Measurements from ENCODE around the gene ME3. TPM values are rescaled to one million over a fixed set of nuclear protein-coding genes. Genes with fewer than 3 reads are reported as not detected.

The ME3 gene
- polyA plus RNA-seq, 10 donors, result 6.5 to 10.3 (median 8.4) TPM

- DNase-seq, result no peak
Measured at GRCh38 chr11:86490582-86490981, 181.8 kb downstream of the ME3 start.

GRCh38 chr11:86489442-86489841 is 183.0 kb downstream of the ME3 start:
- DNase-seq, result no peak

GRCh38 chr11:86488553-86488952 is 183.9 kb downstream of the ME3 start:
- DNase-seq, result no peak

- no peak for DNase-seq
Measured at GRCh38 chr11:86487671-86488070, 184.7 kb downstream of the ME3 start.

- DNase-seq, result no peak
Measured at GRCh38 chr11:86486261-86487030, 186.0 kb downstream of the ME3 start.

- no peak for DNase-seq
Measured at GRCh38 chr11:86484795-86485166, 187.6 kb downstream of the ME3 start.

- peak; percentile 68 to 97 (median 84) for DNase-seq
Measured at GRCh38 chr11:86483940-86484794, 188.2 kb downstream of the ME3 start.

GRCh38 chr11:86483610-86483939 is 188.8 kb downstream of the ME3 start:
- DNase-seq, result peak in 1 of 3 donors; percentile 82

- DNase-seq, result peak in 2 of 3 donors; percentile 55 to 79
Measured at GRCh38 chr11:86482692-86483091, 189.7 kb downstream of the ME3 start.

- DNase-seq, result no peak
Measured at GRCh38 chr11:86481399-86481798, 191.0 kb downstream of the ME3 start.

- no peak for DNase-seq
Measured at GRCh38 chr11:86478348-86478747, 194.1 kb downstream of the ME3 start.

GRCh38 chr11:86477495-86478155 is 194.8 kb downstream of the ME3 start:
- peak in 2 of 3 donors; percentile 71 to 80 for DNase-seq

GRCh38 chr11:86476109-86476861 is 196.1 kb downstream of the ME3 start:
- DNase-seq, result peak in 1 of 3 donors; percentile 64

- DNase-seq, result no peak
Measured at GRCh38 chr11:86475027-86475426, 197.4 kb downstream of the ME3 start.

GRCh38 chr11:86473991-86474833 is 198.2 kb downstream of the ME3 start:
- no peak for DNase-seq

GRCh38 chr11:86469491-86470388 is 202.7 kb downstream of the ME3 start:
- no peak for DNase-seq

GRCh38 chr11:86468169-86468568 is 204.2 kb downstream of the ME3 start:
- no peak for DNase-seq

GRCh38 chr11:86464509-86465221 is 207.8 kb downstream of the ME3 start:
- no peak for DNase-seq

GRCh38 chr11:86463955-86464354 is 208.5 kb downstream of the ME3 start:
- DNase-seq, result no peak
